ENCODE measurements around the gene PRPF8. TPM values are rescaled to one million over a fixed set of nuclear protein-coding genes. Genes with fewer than 3 reads are reported as not detected.

Gene PRPF8
- polyA plus RNA-seq, 3 donors from 2014 or later = 57.0 to 198 (median 84.1) TPM

DNA sequence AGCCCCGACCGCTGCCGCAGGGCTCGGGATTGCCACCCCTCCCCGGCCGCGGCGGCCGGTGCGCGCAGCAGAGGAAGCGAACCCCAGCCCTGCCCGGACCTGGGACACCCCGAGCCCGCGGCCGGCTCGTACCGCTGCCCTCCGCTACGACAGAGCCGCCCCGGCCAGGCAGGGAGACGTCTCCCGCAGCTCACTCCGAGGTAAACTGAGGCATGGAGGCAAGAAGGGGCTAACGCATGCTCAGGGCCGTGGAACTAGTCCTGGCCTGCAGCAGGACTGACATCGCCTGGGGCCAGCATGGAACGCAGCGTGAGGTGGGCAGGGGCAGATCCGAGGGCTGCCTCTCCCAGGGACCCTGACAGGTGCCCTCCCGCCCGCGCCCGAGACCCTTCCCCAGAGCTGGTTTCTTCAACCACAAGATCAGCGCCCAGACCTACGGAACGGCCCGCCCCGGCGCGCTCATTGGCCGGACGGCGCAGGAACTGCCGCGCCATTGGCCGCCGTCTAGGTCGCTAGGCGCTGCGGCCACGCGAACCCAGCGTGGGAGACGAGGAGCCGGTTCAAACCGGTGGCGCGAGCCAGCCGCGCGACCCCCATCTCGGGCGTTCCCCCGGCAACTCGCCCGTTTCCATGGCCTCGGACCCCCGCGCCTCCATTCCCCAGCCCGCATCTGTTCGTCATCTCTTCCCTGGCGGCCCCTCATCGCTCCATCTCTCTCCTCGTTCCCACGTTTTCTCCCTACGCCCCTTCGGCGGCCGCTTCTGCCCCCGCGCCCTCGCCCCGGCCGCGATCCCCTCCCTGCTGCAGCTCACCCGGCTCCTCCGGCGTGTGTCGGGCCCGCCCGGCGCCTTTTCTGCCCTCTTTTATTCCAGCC is 56.4 kb downstream of the PRPF8 start, which contains the start of gene SLC43A2:
TSS of gene SLC43A2 (minus strand) at position 853 of the 874 bp plus-strand sequence. CDS start 960 bp downstream, outside the sequence.
- Mint-ChIP-seq H3K27ac (peak within 1 kb of the TSS; percentile 85 to 95 (median 92)), H3K27me3 (ENCODE audit: low read depth in 3 of 3) (peaks cover 9 to 24% (median 14%) of the 10 kb centered on the region in 3 donors), H3K4me1 (peaks cover 15 to 17% of the 10 kb centered on the region in 2 donors), H3K36me3 (peaks cover 0 to 5% (median 0%) of the 10 kb centered on the region in 3 donors), H3K4me3 (peak within 1 kb of the TSS; percentile 90 to 97 (median 92)), H3K9me3 (no peaks in the 10 kb centered on the region)
- peak; percentile 78 to 82 (median 80) for DNase-seq

DNA sequence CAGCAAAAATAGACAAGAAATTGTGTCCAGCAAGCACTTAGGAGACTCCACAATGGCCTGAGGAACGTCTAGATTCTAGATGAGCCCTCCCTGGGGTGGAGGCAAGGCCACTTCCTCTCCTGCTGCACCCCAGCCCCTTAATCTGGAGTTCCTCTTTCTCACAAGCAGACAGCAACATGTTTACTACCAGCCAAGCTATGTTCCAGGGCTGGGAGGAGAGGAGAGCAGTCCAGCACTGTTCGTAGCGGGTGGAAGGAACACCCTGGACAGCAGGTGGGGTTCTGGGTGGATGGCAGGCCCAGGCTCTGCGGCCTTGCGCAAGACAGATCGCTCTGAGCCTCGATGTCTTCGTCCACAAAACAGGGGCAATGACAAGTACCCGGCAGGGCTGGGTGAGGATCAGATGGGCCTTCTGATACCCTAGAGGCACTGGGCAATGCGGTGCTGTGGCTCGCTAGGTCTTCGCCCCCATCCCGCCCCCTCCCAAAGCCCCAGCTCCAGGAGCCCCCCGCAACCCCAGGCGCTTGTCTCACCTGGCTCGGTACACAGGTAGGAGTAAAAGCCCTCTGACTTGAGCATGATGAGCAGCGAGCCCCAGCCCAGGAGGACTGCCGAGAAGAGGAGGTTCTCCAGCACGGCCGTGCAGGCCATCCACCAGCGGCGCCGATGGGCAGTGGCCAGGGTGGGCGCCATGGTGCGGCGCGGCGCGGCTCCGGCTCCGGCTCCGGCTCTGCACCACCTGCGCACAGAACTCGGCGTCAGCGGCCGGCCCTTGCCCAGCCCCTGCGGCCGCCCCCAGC is 57.3 kb downstream of the PRPF8 start:
- Mint-ChIP-seq H3K4me1 (peaks cover 15 to 17% of the 10 kb centered on the region in 2 donors), H3K27me3 (ENCODE audit: low read depth in 3 of 3) (peaks cover 9 to 24% (median 14%) of the 10 kb centered on the region in 3 donors), H3K27ac (peak overlapping the region in 5 of 6 donors; percentile 25 to 70 (median 46))

DNA sequence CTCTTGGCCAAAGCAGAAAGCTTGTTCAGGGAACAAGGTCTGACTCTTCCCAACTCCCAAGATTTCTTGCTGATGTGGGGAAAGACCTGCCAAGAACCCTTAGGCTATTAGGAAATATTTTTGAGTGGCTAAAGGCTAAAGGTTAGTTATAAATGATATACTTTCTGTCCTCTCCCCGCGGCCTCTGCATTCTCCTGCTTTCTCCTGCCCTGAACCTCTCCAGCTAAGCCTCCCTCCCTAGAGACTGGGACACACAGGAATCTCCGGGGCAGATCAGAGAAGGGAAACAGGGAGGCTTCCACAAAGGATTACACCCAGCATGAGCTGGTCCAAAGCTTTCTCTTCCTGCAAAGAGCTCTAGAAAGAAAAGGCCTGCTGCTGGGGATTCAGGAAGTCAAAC is 58.3 kb downstream of the PRPF8 start:
- Mint-ChIP-seq H3K9me3 (no peaks in the 10 kb centered on the region), H3K4me3 (peak overlapping the region; percentile 77 to 84 (median 80)), H3K4me1 (peaks cover 15 to 17% of the 10 kb centered on the region in 2 donors), H3K27ac (peak overlapping the region in 2 of 6 donors; percentile 25 to 71), H3K36me3 (peaks cover 0 to 5% (median 0%) of the 10 kb centered on the region in 3 donors), H3K27me3 (ENCODE audit: low read depth in 3 of 3) (peaks cover 9 to 24% (median 14%) of the 10 kb centered on the region in 3 donors)
- no peak for DNase-seq

More for the DNA sequence above, 57.3 kb downstream of the PRPF8 start:
- Mint-ChIP-seq H3K9me3 (no peaks in the 10 kb centered on the region), H3K36me3 (peaks cover 0 to 5% (median 0%) of the 10 kb centered on the region in 3 donors), H3K4me3 (peak overlapping the region; percentile 77 to 84 (median 80))
- no peak for DNase-seq

DNA sequence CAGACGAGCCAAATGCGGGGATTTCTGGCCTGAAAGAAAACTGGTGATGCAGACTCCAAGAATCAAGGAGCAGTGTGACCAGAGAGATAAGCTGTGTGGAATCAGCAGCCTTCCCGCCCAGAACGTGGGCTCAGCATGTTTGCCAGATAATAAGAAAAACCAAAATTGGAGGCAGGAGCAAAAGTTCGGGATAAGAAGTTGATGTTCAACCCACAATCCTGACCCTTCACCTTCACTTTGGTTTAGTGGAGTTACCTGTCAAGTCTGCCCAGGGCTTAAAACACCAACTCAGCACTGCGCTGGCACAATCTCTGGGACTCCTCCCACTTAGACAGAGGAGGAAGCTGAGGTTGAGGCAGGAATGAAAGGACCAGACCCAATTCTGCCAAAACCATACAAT is 59.1 kb downstream of the PRPF8 start:
- DNase-seq = no peak
- Mint-ChIP-seq H3K36me3 (peaks cover 0 to 5% (median 0%) of the 10 kb centered on the region in 3 donors), H3K9me3 (no peaks in the 10 kb centered on the region), H3K4me3 (peak overlapping the region in 4 of 5 donors; percentile 3 to 45 (median 9)), H3K27ac (no peak overlapping the region), H3K27me3 (ENCODE audit: low read depth in 3 of 3) (peaks cover 9 to 24% (median 11%) of the 10 kb centered on the region in 3 donors), H3K4me1 (peaks cover 15 to 17% of the 10 kb centered on the region in 2 donors)

DNA sequence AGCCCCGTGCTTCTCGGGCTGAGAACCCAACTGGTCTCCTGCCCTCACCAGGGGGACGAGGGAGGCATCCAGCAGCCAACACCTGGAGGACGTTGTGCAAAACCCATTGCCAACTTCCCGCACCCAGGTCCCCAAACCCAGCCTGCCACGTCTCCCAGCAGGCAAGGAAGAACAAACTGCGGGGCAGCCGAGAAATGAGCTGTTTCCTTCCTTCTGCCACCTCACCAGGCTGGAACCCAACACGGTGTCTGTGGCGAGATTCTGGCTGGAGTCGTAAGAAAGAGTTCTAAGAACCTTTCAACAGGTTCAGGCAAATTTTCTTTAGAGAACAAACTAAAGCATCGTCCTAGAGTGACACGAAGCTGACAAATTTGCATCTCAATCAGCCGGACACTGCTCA is 59.6 kb downstream of the PRPF8 start:
- Mint-ChIP-seq H3K27ac (no peak overlapping the region), H3K4me1 (peaks cover 11 to 15% of the 10 kb centered on the region in 2 donors), H3K4me3 (no peak overlapping the region), H3K36me3 (peaks cover 0 to 5% (median 0%) of the 10 kb centered on the region in 3 donors), H3K27me3 (ENCODE audit: low read depth in 3 of 3) (peaks cover 8 to 20% (median 10%) of the 10 kb centered on the region in 3 donors), H3K9me3 (no peaks in the 10 kb centered on the region)
- no peak for DNase-seq

DNA sequence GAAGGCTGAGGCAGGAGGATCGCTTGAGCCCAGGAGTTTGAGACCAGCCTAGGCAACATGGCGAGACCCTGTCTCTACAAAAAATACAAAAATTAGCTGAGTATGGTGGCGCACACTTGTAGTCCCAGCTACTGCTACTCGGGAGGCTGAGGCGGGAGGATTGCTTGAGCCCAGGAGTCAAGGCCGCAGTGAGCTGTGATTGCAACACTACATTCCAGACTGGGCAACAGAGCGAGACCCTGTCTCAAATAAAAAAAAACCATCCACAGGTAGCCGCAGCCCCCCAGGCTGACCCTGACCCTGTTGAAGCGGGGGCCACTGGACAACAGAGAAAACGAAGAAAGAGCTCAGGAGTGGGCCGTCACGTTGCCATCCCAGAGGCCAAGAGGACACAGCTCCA is 60.0 kb downstream of the PRPF8 start:
- peaks cover 10 to 11% of the 10 kb centered on the region in 2 donors for H3K4me1 Mint-ChIP-seq
- peaks cover 5 to 18% (median 10%) of the 10 kb centered on the region in 3 donors for H3K27me3 Mint-ChIP-seq (ENCODE audit: low read depth in 3 of 3)
- no peak overlapping the region for H3K4me3 Mint-ChIP-seq
- no peak overlapping the region for H3K27ac Mint-ChIP-seq
- no peaks in the 10 kb centered on the region for H3K9me3 Mint-ChIP-seq
- DNase-seq = no peak
- peaks cover 0 to 5% (median 0%) of the 10 kb centered on the region in 3 donors for H3K36me3 Mint-ChIP-seq

DNA sequence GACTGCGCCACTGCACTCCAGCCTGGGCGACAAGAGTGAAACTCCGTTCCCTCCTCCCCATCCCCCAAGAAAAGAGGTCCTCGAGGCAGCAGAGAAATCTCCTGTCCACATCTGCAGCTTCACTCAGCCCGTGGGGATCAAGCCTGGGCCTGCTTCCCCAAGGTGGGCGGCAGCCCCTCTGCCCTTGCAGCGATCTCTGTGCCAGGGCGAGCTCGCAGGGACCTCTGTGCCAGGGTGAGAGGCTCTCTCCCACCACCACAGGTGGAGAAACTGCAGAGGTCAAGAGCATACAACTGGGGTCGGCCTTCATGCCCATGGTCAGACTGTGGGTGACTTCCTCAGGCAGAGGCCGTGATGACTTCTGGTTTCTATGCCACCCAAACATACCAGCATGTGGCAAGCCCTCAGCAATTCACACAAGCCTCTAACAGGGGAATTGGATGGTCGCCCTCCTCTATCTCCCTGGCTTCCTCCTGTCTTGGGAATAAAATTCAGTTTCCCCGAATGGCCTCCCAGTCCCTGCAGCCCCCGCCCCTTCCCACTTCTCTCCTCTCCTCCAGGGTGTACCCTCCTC is 61.5 kb downstream of the PRPF8 start:
- peaks cover 7 to 11% (median 8%) of the 10 kb centered on the region in 3 donors for H3K27me3 Mint-ChIP-seq (ENCODE audit: low read depth in 3 of 3)
- DNase-seq = no peak
- no peaks in the 10 kb centered on the region for H3K9me3 Mint-ChIP-seq
- peaks cover 10% of the 10 kb centered on the region in 2 donors for H3K4me1 Mint-ChIP-seq
- no peak overlapping the region for H3K27ac Mint-ChIP-seq
- H3K4me3 Mint-ChIP-seq = no peak overlapping the region
- H3K36me3 Mint-ChIP-seq = peaks cover 0 to 5% (median 0%) of the 10 kb centered on the region in 3 donors

DNA sequence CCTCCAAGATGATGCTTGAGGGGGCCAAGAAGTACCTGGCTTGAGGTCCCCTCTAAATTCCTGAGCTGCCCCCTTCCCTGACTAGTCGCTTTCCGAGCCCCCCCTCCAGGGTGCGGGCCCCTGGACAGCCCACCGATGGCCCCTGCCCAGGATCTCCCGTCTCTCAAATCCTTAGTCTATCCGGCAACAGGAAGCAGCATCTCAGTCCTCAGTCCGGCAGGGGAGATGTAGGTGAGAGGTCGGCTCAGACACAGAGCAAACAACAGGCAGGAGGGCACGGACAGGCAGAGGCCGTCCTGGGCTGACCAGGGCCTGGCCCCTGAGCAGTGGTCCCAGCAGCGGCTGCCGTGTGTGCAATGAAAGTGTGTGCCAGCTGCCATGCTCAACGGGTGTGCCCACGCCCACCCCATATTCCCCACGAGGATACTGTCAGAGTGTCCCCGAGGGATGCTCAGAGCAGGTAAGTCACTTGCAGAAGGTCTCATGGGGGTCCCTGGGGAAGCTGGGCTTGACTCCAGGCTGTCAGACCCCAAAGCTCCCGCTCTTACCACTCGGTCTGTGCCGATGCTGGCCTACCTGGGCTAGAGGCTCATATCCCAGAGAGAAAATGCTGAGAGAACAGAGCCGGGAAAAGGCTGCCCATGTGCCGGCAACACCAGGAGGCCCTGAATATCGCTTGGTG is 63.3 kb downstream of the PRPF8 start:
- no peaks in the 10 kb centered on the region for H3K4me1 Mint-ChIP-seq
- H3K9me3 Mint-ChIP-seq = no peaks in the 10 kb centered on the region
- H3K27ac Mint-ChIP-seq = no peak overlapping the region
- no peak for DNase-seq
- H3K27me3 Mint-ChIP-seq (ENCODE audit: low read depth in 3 of 3) = peaks cover 0 to 7% (median 3%) of the 10 kb centered on the region in 3 donors
- peaks cover 0 to 5% (median 0%) of the 10 kb centered on the region in 3 donors for H3K36me3 Mint-ChIP-seq
- no peak overlapping the region for H3K4me3 Mint-ChIP-seq

DNA sequence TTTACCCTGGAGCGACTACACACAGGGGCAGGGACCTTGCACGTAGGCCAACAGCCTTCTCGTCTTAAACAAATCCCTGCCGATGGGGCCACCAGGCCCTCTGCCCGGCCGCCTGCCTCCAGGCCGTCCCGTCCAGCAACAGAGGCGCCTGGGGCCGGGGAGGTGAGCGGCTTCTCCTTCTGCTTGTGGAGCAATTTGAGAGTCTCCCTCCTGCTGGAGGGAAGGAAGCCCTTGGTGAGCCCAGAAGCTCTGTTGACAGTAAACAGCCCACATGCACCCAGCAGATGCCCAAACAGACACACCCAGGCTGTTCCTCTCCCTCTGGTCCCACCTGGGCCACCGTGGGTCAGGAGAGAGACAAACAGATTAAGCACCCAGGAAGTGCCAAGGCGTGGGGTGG is 64.2 kb downstream of the PRPF8 start:
- peaks cover 1 to 5% (median 2%) of the 10 kb centered on the region in 3 donors for H3K27me3 Mint-ChIP-seq (ENCODE audit: low read depth in 3 of 3)
- no peak overlapping the region for H3K27ac Mint-ChIP-seq
- no peak for DNase-seq
- H3K9me3 Mint-ChIP-seq = no peaks in the 10 kb centered on the region
- peaks cover 0 to 1% of the 10 kb centered on the region in 2 donors for H3K4me1 Mint-ChIP-seq
- no peaks in the 10 kb centered on the region for H3K36me3 Mint-ChIP-seq
- no peak overlapping the region for H3K4me3 Mint-ChIP-seq

DNA sequence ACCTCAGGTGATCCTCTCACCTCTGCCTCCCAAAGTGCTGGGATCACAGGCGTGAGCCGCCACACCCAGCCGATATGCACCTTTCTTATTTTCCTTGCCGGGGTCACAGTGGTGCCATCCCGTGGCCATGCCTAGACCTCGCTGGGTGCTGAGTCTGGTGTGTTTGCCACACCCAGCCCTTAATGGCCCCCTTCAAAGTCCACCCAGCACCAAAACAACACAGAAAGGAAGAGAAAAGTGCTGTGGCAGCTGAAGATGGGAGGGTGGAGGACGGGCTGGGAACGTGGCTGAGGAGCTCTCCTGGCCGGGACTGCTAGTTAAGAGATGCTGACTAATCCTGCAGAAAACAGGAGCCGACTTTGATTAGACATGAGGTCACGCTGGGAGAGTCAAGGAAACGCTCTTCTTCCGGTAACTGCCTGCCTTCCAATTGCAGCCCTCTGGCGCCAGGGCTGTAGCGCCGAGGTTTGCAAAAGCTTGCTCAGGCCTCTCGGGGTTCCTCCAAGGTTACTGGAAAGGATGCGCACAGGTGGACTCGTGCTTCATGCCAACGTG is 67.0 kb downstream of the PRPF8 start:
- Mint-ChIP-seq H3K9me3 (no peaks in the 10 kb centered on the region), H3K4me3 (peak overlapping the region in 1 of 5 donors; percentile 6), H3K27me3 (ENCODE audit: low read depth in 3 of 3) (peaks cover 6 to 12% (median 10%) of the 10 kb centered on the region in 3 donors), H3K27ac (no peak overlapping the region), H3K4me1 (peaks cover 7 to 8% of the 10 kb centered on the region in 2 donors), H3K36me3 (no peaks in the 10 kb centered on the region)
- no peak for DNase-seq

DNA sequence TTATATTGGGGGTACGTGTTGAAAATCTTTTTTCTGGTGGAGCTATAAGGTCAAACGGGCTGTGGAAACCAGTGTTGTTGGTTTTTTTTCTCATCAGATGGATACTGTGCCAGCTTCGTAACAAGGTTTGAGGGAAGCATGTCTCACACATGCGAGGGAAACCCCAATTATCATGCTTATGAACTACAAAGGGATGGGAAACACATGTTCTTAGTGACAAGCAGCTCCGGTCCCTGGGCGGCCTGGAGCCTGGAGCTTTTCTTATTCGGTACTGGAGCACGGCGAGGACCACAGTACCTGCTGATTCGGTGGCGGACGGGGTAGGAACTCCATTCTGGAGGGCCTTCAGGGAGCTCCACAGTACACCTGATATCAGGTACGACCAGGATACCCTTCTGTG is 68.6 kb downstream of the PRPF8 start:
- no peak for DNase-seq
- Mint-ChIP-seq H3K4me3 (no peak overlapping the region), H3K9me3 (no peaks in the 10 kb centered on the region), H3K4me1 (peaks cover 7 to 8% of the 10 kb centered on the region in 2 donors), H3K27ac (peak overlapping the region in 1 of 6 donors; percentile 67), H3K36me3 (no peaks in the 10 kb centered on the region), H3K27me3 (ENCODE audit: low read depth in 3 of 3) (peaks cover 6 to 12% (median 10%) of the 10 kb centered on the region in 3 donors)

DNA sequence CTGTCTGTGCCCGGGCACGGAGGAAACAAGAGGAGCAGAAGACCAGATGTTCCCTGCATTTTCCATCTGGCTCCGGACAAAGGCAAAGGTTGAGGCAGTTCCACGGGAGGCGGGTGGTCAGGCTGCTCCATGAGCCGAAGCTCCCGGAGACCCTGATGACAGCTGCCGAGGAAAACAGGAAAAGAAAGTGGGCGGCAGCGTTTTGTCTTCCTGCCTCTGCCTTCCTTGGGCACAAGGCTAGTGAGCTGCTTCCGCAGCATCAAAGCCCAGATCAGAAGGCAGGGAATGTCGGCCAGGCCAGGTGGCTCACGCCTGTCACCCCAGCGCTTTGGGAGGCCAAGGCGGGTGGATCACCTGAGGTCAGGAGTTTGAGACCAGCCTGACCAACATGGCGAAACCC is 72.3 kb downstream of the PRPF8 start:
- no peak for DNase-seq

More for the DNA sequence above, 72.3 kb downstream of the PRPF8 start:
- peaks cover 5 to 19% (median 8%) of the 10 kb centered on the region in 3 donors for H3K27me3 Mint-ChIP-seq (ENCODE audit: low read depth in 3 of 3)
- H3K4me3 Mint-ChIP-seq = no peak overlapping the region
- peaks cover 21 to 25% of the 10 kb centered on the region in 2 donors for H3K4me1 Mint-ChIP-seq
- H3K27ac Mint-ChIP-seq = peak overlapping the region in 3 of 6 donors; percentile 45 to 74 (median 61)
- no peaks in the 10 kb centered on the region for H3K9me3 Mint-ChIP-seq
- no peaks in the 10 kb centered on the region for H3K36me3 Mint-ChIP-seq

Measured in immature natural killer cell (primary cell).